ENCODE measurements around the gene GPC5.
"Not testable (repeated sequence)": the region's sequence is repeated elsewhere in the genome, so short reads cannot be mapped to it uniquely, and the experiment has no call there.

GPC5 gene

GRCh38 chr13:92415781-92416180, 1017.4 kb downstream of the GPC5 start:
- no peak for DNase-seq

- peak; percentile 50 for DNase-seq
These were observed 1020.5 kb downstream of the GPC5 start for GRCh38 chr13:92418818-92419412.

GRCh38 chr13:92429231-92429630, 1030.8 kb downstream of the GPC5 start:
- no peak for DNase-seq

- no peak for DNase-seq
These were observed 1035.0 kb downstream of the GPC5 start for GRCh38 chr13:92433386-92433785.

GRCh38 chr13:92433963-92434362, 1035.5 kb downstream of the GPC5 start:
- DNase-seq = no peak

GRCh38 chr13:92436924-92437323, 1038.5 kb downstream of the GPC5 start:
- no peak for DNase-seq

GRCh38 chr13:92444244-92444643, 1045.8 kb downstream of the GPC5 start:
- no peak for DNase-seq

GRCh38 chr13:92451060-92451459, 1052.6 kb downstream of the GPC5 start:
- no peak for DNase-seq

GRCh38 chr13:92452840-92453239, 1054.4 kb downstream of the GPC5 start:
- no peak for DNase-seq

GRCh38 chr13:92459306-92459705, 1060.9 kb downstream of the GPC5 start:
- peak; percentile 74 for DNase-seq

- peak; percentile 64 for DNase-seq
These were observed 1062.1 kb downstream of the GPC5 start for GRCh38 chr13:92460479-92460878.

GRCh38 chr13:92461402-92461801, 1063.0 kb downstream of the GPC5 start:
- peak; percentile 85 for DNase-seq

GRCh38 chr13:92461831-92462230, 1063.4 kb downstream of the GPC5 start:
- peak; percentile 73 for DNase-seq

- peak; percentile 99 for DNase-seq
These were observed 1064.7 kb downstream of the GPC5 start for GRCh38 chr13:92463134-92463533.

- no peak for DNase-seq
These were observed 1075.5 kb downstream of the GPC5 start for GRCh38 chr13:92473765-92474475.

GRCh38 chr13:92480387-92480786, 1082.0 kb downstream of the GPC5 start:
- DNase-seq = no peak

- DNase-seq = not testable (repeated sequence)
These were observed 1084.4 kb downstream of the GPC5 start for GRCh38 chr13:92482790-92483189.

- no peak for DNase-seq
These were observed 1085.5 kb downstream of the GPC5 start for GRCh38 chr13:92483894-92484293.

GRCh38 chr13:92487238-92487637, 1088.8 kb downstream of the GPC5 start:
- DNase-seq = no peak

- no peak for DNase-seq
These were observed 1089.9 kb downstream of the GPC5 start for GRCh38 chr13:92488249-92488852.

- no peak for DNase-seq
These were observed 1093.4 kb downstream of the GPC5 start for GRCh38 chr13:92491839-92492238.

GRCh38 chr13:92494915-92495314, 1096.5 kb downstream of the GPC5 start:
- DNase-seq = no peak

- no peak for DNase-seq
These were observed 1101.8 kb downstream of the GPC5 start for GRCh38 chr13:92500192-92500591.

- DNase-seq = no peak
These were observed 1112.0 kb downstream of the GPC5 start for GRCh38 chr13:92510416-92510815.
